Uterus (tissue), 4 donors: Measurements from ENCODE around the gene SMIM14. TPM values are rescaled to one million over a fixed set of nuclear protein-coding genes. Genes with fewer than 3 reads are reported as not detected.

Experiments used
- DNase-seq, 2 donors: peaks; one replicate each; pipeline ENCODE4 v3.0.0-alpha.2; 2019 to 2020
- H3K27ac ChIP-seq, 2 donors: fragments of 200-600 bp; sonication (generic); 1 replicate in 1 of 2; 2 replicates in 1 of 2; pipeline ENCODE4 v1.5.1; 2016 to 2018
- H3K27me3 ChIP-seq, 2 donors: fragments of 200-600 bp; sonication (generic); one replicate each; pipeline ENCODE4 v1.5.1; 2018 to 2019; ENCODE audit warnings: control low read depth in 1 of 2
- H3K36me3 ChIP-seq, 2 donors: fragments of 200-600 bp; sonication (generic); one replicate each; pipeline ENCODE4 v1.5.1; 2019; ENCODE audit warnings: control low read depth in 1 of 2
- H3K4me1 ChIP-seq, 2 donors: fragments of 200-600 bp; sonication (generic); one replicate each; pipeline ENCODE4 v1.5.1; 2018 to 2019; ENCODE audit warnings: control low read depth in 1 of 2
- H3K4me3 ChIP-seq, 2 donors: fragments of 200-600 bp; sonication (generic); 1 replicate in 1 of 2; 2 replicates in 1 of 2; pipeline ENCODE4 v1.5.1; 2018 to 2019; ENCODE audit warnings: mild to moderate bottlenecking in 1 of 2
- H3K9me3 ChIP-seq, 2 donors: fragments of 200-600 bp; sonication (generic); one replicate each; pipeline ENCODE4 v1.5.1; 2019; ENCODE audit warnings: control low read depth in 1 of 2
- POLR2A ChIP-seq, 2 donors: fragments of 450-650 bp; IDR thresholded peaks; one replicate each; pipeline ENCODE4 v1.6.1; 2016; ENCODE audit warnings: antibody characterized with exemption in 2 of 2, mild to moderate bottlenecking in 1 of 2, moderate library complexity in 1 of 2
- intact Hi-C: fragments of 100-400 bp; cut with DNase I; formaldehyde crosslinking; loops from one replicate; pipeline ENCODE4 v1.15.1; 2023; ENCODE audit warnings: low total_unique reads
- total RNA-seq, 4 donors: library from RNA; depleted of rRNA in 3 of 4; stranded (reverse); fragments of >200 nt in 3 of 4; gene quantifications; one replicate each; pipeline versions ENCODE4 v1.1.0 to v1.2.4, GENCODE V29; 2014 to 2023
- TF ChIP-seq, protein P1 (sequence below), 4 experiments: fragments of 200-600 bp in 2 of 4; fragments of 450-650 bp in 2 of 4; sonication (generic) in 2 of 4; IDR thresholded peaks; one replicate each; pipeline ENCODE4 v1.5.1; 2016 to 2019; ENCODE audit warnings: antibody characterized with exemption in 4 of 4, mild to moderate bottlenecking in 2 of 4, moderate library complexity in 1 of 4
- donor health status: DM: yes; HTN: yes; CAD: no.

Gene SMIM14
- total RNA-seq, 4 donors from 2014 or later, result 21.3 to 53.2 (median 35.3) TPM

DNA sequence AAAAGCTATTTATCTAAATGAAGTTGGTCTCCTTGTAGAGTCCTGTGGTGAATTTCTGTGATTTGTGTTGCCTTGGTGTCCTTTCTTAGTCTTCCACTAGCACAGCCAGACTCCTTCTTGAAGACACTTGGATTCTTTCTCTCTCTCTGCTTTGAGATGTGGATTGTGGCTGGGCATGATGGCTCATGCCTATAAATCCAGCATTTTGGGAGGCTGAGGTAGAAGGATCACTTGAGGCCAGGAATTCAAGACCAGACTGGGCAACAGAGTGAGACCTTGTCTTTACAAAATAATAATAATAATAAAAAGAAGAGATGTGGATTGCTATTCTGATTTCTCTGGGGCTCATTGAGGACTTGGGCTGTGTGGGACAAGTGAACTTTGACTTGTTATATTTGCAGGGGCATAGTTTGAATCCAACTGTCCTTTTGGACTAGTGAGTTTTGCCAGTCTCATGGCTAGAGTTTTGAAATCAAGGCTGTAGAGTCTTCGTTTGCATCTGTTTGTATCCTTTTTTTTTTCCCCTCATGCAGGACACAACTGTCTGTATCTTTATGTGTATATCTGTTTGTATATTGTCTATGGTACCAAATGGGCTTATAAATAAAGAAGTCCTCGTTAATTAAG lies 11.1 kb upstream of the SMIM14 start:
- H3K36me3 ChIP-seq, result no peaks in the 10 kb centered on the region
- no peaks in the 10 kb centered on the region for H3K9me3 ChIP-seq
- H3K27me3 ChIP-seq, result no peaks in the 10 kb centered on the region
- intact Hi-C loops, result no loop called here
- no peak for DNase-seq
- H3K4me3 ChIP-seq, result no peak overlapping the region
- no peak overlapping the region for H3K27ac ChIP-seq
- no peak for TF ChIP-seq POLR2A (IDR thresholded peaks at IDR 0.05)
- TF ChIP-seq, protein P1, sequence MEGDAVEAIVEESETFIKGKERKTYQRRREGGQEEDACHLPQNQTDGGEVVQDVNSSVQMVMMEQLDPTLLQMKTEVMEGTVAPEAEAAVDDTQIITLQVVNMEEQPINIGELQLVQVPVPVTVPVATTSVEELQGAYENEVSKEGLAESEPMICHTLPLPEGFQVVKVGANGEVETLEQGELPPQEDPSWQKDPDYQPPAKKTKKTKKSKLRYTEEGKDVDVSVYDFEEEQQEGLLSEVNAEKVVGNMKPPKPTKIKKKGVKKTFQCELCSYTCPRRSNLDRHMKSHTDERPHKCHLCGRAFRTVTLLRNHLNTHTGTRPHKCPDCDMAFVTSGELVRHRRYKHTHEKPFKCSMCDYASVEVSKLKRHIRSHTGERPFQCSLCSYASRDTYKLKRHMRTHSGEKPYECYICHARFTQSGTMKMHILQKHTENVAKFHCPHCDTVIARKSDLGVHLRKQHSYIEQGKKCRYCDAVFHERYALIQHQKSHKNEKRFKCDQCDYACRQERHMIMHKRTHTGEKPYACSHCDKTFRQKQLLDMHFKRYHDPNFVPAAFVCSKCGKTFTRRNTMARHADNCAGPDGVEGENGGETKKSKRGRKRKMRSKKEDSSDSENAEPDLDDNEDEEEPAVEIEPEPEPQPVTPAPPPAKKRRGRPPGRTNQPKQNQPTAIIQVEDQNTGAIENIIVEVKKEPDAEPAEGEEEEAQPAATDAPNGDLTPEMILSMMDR (IDR thresholded peaks at IDR 0.05), result no peak
- no peaks in the 10 kb centered on the region for H3K4me1 ChIP-seq

DNA sequence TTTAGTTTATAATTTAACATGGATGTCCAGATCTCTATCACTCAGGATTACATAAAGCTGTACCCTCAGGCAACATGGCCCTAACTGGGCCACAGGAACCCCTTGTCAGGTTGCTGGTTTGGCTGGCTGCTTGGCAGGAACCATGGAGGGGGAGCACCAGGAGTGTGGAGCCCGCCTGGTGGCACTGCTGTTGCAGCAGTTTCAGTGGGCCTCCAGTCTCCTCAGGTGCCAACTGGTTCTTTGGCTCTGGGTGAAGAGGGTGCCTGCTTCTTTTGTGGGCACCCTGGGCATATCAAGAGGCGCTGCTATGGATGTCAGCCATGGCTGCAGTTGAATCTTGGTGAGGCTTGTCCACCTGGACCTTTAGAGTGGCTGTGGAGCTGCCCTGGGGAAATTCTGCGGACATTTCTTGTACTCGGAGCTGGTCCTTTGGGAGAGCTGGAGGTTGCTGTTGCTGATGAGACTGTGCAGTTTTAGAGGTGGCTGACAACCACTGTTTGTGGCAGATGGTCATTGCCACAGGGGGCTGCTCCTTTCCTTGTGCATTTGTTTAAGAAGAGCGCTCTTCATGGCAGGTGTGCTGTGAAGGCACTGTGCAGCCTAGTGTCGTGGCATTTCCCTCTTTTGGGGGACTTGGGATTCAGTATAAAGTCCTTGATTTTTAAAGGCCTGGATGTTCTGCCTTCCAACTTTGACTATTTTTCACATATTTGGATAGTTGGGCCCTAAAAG lies 10.3 kb upstream of the SMIM14 start:
- TF ChIP-seq POLR2A (IDR thresholded peaks at IDR 0.05), result no peak
- TF ChIP-seq, protein P1 (IDR thresholded peaks at IDR 0.05), result no peak
- no peaks in the 10 kb centered on the region for H3K9me3 ChIP-seq
- H3K36me3 ChIP-seq, result no peaks in the 10 kb centered on the region
- H3K4me3 ChIP-seq, result no peak overlapping the region
- H3K4me1 ChIP-seq, result no peaks in the 10 kb centered on the region
- H3K27me3 ChIP-seq, result no peaks in the 10 kb centered on the region
- H3K27ac ChIP-seq, result no peak overlapping the region
- DNase-seq, result no peak
- intact Hi-C loops, result no loop called here

DNA sequence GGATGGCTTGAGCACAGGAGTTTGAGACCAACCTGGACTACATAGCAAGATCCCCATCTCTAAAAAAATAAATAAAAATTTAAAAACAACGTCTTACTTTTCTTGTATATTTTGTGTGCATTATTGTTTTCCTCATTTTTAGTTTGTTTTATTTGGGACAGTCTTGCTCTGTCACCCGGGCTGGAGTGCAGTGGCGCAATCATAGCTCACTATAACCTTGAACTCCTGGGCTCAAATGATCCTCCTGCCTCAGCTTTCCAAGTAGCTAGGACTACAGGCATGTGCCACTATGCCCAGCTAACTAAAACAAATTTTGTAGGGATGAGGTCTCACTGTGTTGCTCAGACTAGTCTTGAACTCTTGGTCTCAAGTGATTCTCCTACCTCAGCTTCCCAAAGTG lies 9.5 kb upstream of the SMIM14 start:
- TF ChIP-seq POLR2A (IDR thresholded peaks at IDR 0.05), result no peak
- Histone ChIP-seq H3K27me3 (no peaks in the 10 kb centered on the region), H3K4me3 (no peak overlapping the region), H3K27ac (no peak overlapping the region), H3K36me3 (no peaks in the 10 kb centered on the region), H3K4me1 (no peaks in the 10 kb centered on the region), H3K9me3 (no peaks in the 10 kb centered on the region)
- intact Hi-C loops, result no loop called here
- DNase-seq, result no peak

DNA sequence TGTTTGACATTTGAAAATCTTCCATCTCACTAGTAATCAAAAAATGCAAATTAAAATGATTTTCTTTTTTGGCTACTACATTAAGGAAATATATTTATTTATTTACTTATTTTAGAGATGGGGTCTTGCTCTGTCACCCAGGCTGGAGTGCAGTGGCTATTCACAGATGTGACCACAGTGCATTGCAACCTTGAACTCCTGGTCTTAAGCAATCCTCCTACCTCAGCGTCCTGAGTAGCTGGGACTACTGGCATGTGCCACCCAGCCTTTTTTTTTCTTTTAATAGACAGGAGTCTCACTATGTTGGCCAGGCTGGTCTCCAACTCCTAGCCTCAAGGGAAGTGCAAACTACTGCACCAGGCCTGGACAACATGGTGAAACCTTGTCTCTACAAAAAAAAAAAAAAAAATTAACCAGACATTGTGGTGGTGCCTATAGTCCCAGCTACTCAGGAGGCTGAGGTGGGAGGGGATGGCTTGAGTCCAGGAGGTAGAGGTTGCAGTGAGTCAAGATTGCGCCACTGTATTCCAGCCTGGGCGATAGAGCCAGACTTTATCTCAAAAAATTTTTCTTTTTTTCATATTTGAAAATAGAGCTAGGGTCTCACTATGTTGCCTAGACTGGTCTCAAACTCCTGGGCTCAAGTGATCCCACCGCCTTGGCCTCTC lies 4.4 kb upstream of the SMIM14 start:
- H3K4me1 ChIP-seq, result no peaks in the 10 kb centered on the region
- H3K9me3 ChIP-seq, result no peaks in the 10 kb centered on the region
- intact Hi-C loops, result no loop called here
- no peaks in the 10 kb centered on the region for H3K27me3 ChIP-seq
- H3K36me3 ChIP-seq, result no peaks in the 10 kb centered on the region
- H3K27ac ChIP-seq, result no peak overlapping the region
- no peak for DNase-seq
- TF ChIP-seq POLR2A (IDR thresholded peaks at IDR 0.05), result no peak
- TF ChIP-seq, protein P1 (IDR thresholded peaks at IDR 0.05), result no peak
- H3K4me3 ChIP-seq, result no peak overlapping the region

DNA sequence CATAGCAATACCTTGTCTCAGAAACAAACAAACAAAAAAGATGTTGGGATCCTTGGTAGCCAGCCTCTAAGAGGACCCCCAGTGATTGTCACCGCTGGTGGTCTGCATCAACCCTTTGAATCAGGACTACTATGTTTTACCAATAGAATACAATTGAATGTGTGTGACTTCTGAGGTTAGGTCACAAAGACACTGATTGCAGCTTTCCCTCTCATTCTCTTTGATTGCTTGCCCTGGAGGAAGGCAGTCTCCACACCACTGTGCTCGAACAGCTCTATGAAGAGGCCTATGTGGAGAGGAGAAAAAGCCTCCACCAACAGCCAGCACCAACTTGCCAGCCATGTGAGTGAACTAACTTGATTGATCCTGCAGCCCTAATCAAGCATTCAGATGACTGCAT lies 2.8 kb upstream of the SMIM14 start:
- Histone ChIP-seq H3K9me3 (no peaks in the 10 kb centered on the region), H3K27me3 (no peaks in the 10 kb centered on the region), H3K36me3 (no peaks in the 10 kb centered on the region), H3K4me1 (no peaks in the 10 kb centered on the region), H3K27ac (no peak overlapping the region), H3K4me3 (no peak overlapping the region)
- no peak for DNase-seq
- intact Hi-C loops, result no loop called here
- TF ChIP-seq, protein P1 (IDR thresholded peaks at IDR 0.05), result no peak
- TF ChIP-seq POLR2A (IDR thresholded peaks at IDR 0.05), result no peak
